Neuron (in vitro differentiated cells): Measurements from ENCODE around the gene CPEB4.

Experiments
- H2AFZ ChIP-seq: one replicate; pipeline ENCODE4 v1.6.1; 2013; ENCODE audit warnings: low read depth, mild to moderate bottlenecking, inconsistent platforms, low read length, moderate library complexity
- H3K27me3 ChIP-seq: one replicate; pipeline ENCODE4 v1.6.1; 2013; ENCODE audit warnings: low read length; ENCODE audit not compliant: insufficient read depth
- H3K36me3 ChIP-seq: one replicate; pipeline ENCODE4 v1.6.1; 2013; ENCODE audit warnings: low read length; ENCODE audit not compliant: insufficient read depth
- H3K4me1 ChIP-seq: one replicate; pipeline ENCODE4 v1.6.1; 2013; ENCODE audit warnings: low read length; ENCODE audit not compliant: insufficient read depth
- H3K4me3 ChIP-seq: 2 replicates; pipeline ENCODE4 v1.5.1; 2013; ENCODE audit warnings: mild to moderate bottlenecking, low read length, moderate library complexity
- H3K9me3 ChIP-seq: one replicate; pipeline ENCODE4 v1.6.1; 2013; ENCODE audit warnings: low read length

Gene CPEB4

GRCh38 chr5:173866858-173867679 lies 21.1 kb upstream of the CPEB4 start:
- Histone ChIP-seq H3K9me3 (no peaks in the 10 kb centered on the region), H3K4me1 (peaks cover 9% of the 10 kb centered on the region), H3K4me3 (no peak overlapping the region), H2AFZ (peak overlapping the region; percentile 68), H3K36me3 (no peaks in the 10 kb centered on the region), H3K27me3 (no peaks in the 10 kb centered on the region)

- no peak overlapping the region for H3K4me3 ChIP-seq
- H3K9me3 ChIP-seq, result no peaks in the 10 kb centered on the region
- H3K27me3 ChIP-seq, result no peaks in the 10 kb centered on the region
- H3K36me3 ChIP-seq, result no peaks in the 10 kb centered on the region
- H3K4me1 ChIP-seq, result peaks cover 9% of the 10 kb centered on the region
- no peak overlapping the region for H2AFZ ChIP-seq
Observed at GRCh38 chr5:173868096-173868880, 19.9 kb upstream of the CPEB4 start.

GRCh38 chr5:173869316-173869715 lies 18.8 kb upstream of the CPEB4 start:
- Histone ChIP-seq H2AFZ (no peak overlapping the region), H3K27me3 (no peaks in the 10 kb centered on the region), H3K9me3 (no peaks in the 10 kb centered on the region), H3K4me1 (peaks cover 8% of the 10 kb centered on the region), H3K4me3 (no peak overlapping the region), H3K36me3 (no peaks in the 10 kb centered on the region)

GRCh38 chr5:173872957-173873305 lies 15.2 kb upstream of the CPEB4 start:
- Histone ChIP-seq H3K4me1 (peaks cover 3% of the 10 kb centered on the region), H3K4me3 (no peak overlapping the region), H2AFZ (no peak overlapping the region), H3K27me3 (no peaks in the 10 kb centered on the region), H3K36me3 (no peaks in the 10 kb centered on the region), H3K9me3 (no peaks in the 10 kb centered on the region)

GRCh38 chr5:173873306-173873922 lies 14.7 kb upstream of the CPEB4 start:
- Histone ChIP-seq H2AFZ (no peak overlapping the region), H3K9me3 (no peaks in the 10 kb centered on the region), H3K4me3 (no peak overlapping the region), H3K27me3 (no peaks in the 10 kb centered on the region), H3K4me1 (peaks cover 3% of the 10 kb centered on the region), H3K36me3 (no peaks in the 10 kb centered on the region)

- no peaks in the 10 kb centered on the region for H3K27me3 ChIP-seq
Observed at GRCh38 chr5:173875189-173875588, 13.0 kb upstream of the CPEB4 start.

GRCh38 chr5:173878224-173878967 lies 9.8 kb upstream of the CPEB4 start:
- H3K4me1 ChIP-seq, result no peaks in the 10 kb centered on the region
- H2AFZ ChIP-seq, result no peak overlapping the region
- no peak overlapping the region for H3K4me3 ChIP-seq
- no peaks in the 10 kb centered on the region for H3K9me3 ChIP-seq
- no peaks in the 10 kb centered on the region for H3K36me3 ChIP-seq
- no peaks in the 10 kb centered on the region for H3K27me3 ChIP-seq

More at GRCh38 chr5:173875189-173875588, 13.0 kb upstream of the CPEB4 start:
- no peak overlapping the region for H2AFZ ChIP-seq
- H3K4me3 ChIP-seq, result no peak overlapping the region
- no peaks in the 10 kb centered on the region for H3K36me3 ChIP-seq
- H3K4me1 ChIP-seq, result peaks cover 3% of the 10 kb centered on the region
- no peaks in the 10 kb centered on the region for H3K9me3 ChIP-seq

GRCh38 chr5:173880306-173880985 lies 7.7 kb upstream of the CPEB4 start:
- Histone ChIP-seq H2AFZ (no peak overlapping the region), H3K4me1 (peaks cover 2% of the 10 kb centered on the region), H3K36me3 (no peaks in the 10 kb centered on the region), H3K27me3 (no peaks in the 10 kb centered on the region), H3K4me3 (no peak overlapping the region), H3K9me3 (no peaks in the 10 kb centered on the region)

- Histone ChIP-seq H3K9me3 (no peaks in the 10 kb centered on the region), H3K36me3 (no peaks in the 10 kb centered on the region)
Observed at GRCh38 chr5:173881811-173882575, 6.2 kb upstream of the CPEB4 start.

GRCh38 chr5:173882632-173883031 lies 5.5 kb upstream of the CPEB4 start:
- no peaks in the 10 kb centered on the region for H3K9me3 ChIP-seq
- no peaks in the 10 kb centered on the region for H3K27me3 ChIP-seq
- no peaks in the 10 kb centered on the region for H3K36me3 ChIP-seq
- H3K4me3 ChIP-seq, result no peak overlapping the region
- no peak overlapping the region for H2AFZ ChIP-seq
- H3K4me1 ChIP-seq, result peaks cover 4% of the 10 kb centered on the region

More at GRCh38 chr5:173881811-173882575, 6.2 kb upstream of the CPEB4 start:
- Histone ChIP-seq H3K27me3 (no peaks in the 10 kb centered on the region), H3K4me3 (no peak overlapping the region), H2AFZ (no peak overlapping the region), H3K4me1 (peaks cover 2% of the 10 kb centered on the region)

- Histone ChIP-seq H3K9me3 (no peaks in the 10 kb centered on the region), H3K4me1 (peaks cover 4% of the 10 kb centered on the region), H3K4me3 (no peak overlapping the region), H2AFZ (no peak overlapping the region), H3K36me3 (no peaks in the 10 kb centered on the region), H3K27me3 (no peaks in the 10 kb centered on the region)
Observed at GRCh38 chr5:173883347-173883924, 4.7 kb upstream of the CPEB4 start.
